ENCODE data around the gene CLIC3. TPM values are rescaled to one million over a fixed set of nuclear protein-coding genes. Genes with fewer than 3 reads are reported as not detected.

Gene CLIC3
- total RNA-seq, 2 experiments from 2014 or later, result 2.1 to 2.8 TPM

GRCh38 chr9:137027369-137028262 lies 31.2 kb upstream of the CLIC3 start, which contains the start of gene ABCA2:
Gene ABCA2 (minus strand): TSS chr9:137028237. CDS start chr9:137028140, 97 bp downstream.
- no peak for DNase-seq
- Histone ChIP-seq H3K27me3 (ENCODE audit: control insufficient read depth in 1 of 2, insufficient read depth in 2 of 2, low read length in 2 of 2) (no peaks in the 10 kb centered on the region), H3K36me3 (ENCODE audit: insufficient read depth, low read length) (no peaks in the 10 kb centered on the region), H3K9me3 (ENCODE audit: control insufficient read depth in 1 of 2, insufficient read depth in 1 of 2, low read length in 2 of 2) (no peaks in the 10 kb centered on the region), H3K27ac (ENCODE audit: low read depth in 1 of 2, low read length in 2 of 2) (peak within 1 kb of the TSS; percentile 7 to 34), H3K4me3 (ENCODE audit: low read length) (peak within 1 kb of the TSS; percentile 68), H3K4me1 (ENCODE audit: insufficient read depth, low read length) (peaks cover 75% of the 10 kb centered on the region)
- Mint-ChIP-seq H3K27me3 (no peaks in the 10 kb centered on the region), H3K36me3 (ENCODE audit: low read depth) (no peaks in the 10 kb centered on the region), H3K4me3 (peak within 1 kb of the TSS; percentile 88), H3K27ac (peak within 1 kb of the TSS; percentile 55), H3K9me3 (no peaks in the 10 kb centered on the region), H3K4me1 (ENCODE audit: low read depth) (peaks cover 34% of the 10 kb centered on the region)
- TF ChIP-seq, protein P1, sequence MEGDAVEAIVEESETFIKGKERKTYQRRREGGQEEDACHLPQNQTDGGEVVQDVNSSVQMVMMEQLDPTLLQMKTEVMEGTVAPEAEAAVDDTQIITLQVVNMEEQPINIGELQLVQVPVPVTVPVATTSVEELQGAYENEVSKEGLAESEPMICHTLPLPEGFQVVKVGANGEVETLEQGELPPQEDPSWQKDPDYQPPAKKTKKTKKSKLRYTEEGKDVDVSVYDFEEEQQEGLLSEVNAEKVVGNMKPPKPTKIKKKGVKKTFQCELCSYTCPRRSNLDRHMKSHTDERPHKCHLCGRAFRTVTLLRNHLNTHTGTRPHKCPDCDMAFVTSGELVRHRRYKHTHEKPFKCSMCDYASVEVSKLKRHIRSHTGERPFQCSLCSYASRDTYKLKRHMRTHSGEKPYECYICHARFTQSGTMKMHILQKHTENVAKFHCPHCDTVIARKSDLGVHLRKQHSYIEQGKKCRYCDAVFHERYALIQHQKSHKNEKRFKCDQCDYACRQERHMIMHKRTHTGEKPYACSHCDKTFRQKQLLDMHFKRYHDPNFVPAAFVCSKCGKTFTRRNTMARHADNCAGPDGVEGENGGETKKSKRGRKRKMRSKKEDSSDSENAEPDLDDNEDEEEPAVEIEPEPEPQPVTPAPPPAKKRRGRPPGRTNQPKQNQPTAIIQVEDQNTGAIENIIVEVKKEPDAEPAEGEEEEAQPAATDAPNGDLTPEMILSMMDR (IDR thresholded peaks at IDR 0.05), result no peak
- intact Hi-C loops (cut with DNase I, micrococcal nuclease), result loop anchor here in 1 of 2 experiments (1.0 to 5.0 kb wide), 4 partner anchors 37 to 140 kb away; partner anchors contain the start of genes FBXW5 and TRAF2
- CTCF ChIA-PET, result interaction anchor here (1.1 to 2.6 kb wide), 4 partner anchors 8 to 185 kb away, joined by 3 to 13 read pairs (median 8); partner anchors contain the start of gene AJM1
- ATAC-seq (ENCODE audit: poor library complexity), result no peak
- POLR2A ChIA-PET, result interaction anchor here (0.5 to 2.4 kb wide), 5 partner anchors 19 to 236 kb away, joined by 3 to 11 read pairs (median 3); partner anchors contain the start of genes CLIC3, PAXX and TMEM141

DNA sequence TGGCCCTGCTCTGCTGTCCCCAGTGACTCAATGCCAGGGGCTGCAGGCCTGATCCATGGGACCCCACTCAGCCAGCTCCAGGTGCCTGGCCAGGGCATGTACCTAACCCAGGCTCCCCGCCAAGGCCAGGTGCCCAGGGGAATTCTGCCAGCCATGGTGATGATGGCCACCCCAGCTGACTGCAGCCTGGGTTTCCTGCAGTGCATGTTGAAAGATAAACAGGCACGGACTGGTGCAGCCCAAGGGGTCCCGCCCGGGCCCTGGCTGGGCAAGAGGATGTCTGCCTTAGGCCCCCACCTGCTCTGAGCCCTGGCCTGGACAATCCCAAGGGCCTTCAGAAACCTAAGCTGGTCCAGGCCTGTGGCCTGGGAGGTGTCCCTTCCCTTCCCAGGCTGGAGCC lies 30.5 kb upstream of the CLIC3 start:
- no peaks in the 10 kb centered on the region for H3K27me3 Mint-ChIP-seq
- peaks cover 30% of the 10 kb centered on the region for H3K4me1 Mint-ChIP-seq (ENCODE audit: low read depth)
- peak overlapping the region; percentile 44 for H3K4me3 ChIP-seq (ENCODE audit: low read length)
- H3K9me3 ChIP-seq (ENCODE audit: control insufficient read depth in 1 of 2, insufficient read depth in 1 of 2, low read length in 2 of 2), result no peaks in the 10 kb centered on the region
- no peak overlapping the region for H3K27ac Mint-ChIP-seq
- ChIA-PET POLR2A (interaction anchor here (0.5 to 1.2 kb wide), 4 partner anchors 20 to 235 kb away, joined by 3 to 4 read pairs (median 3); partner anchors contain the start of genes CLIC3 and TMEM141), CTCF (interaction anchor here (1.1 to 2.1 kb wide), 3 partner anchors 8 to 184 kb away, joined by 3 to 12 read pairs (median 4); partner anchors contain the start of gene AJM1)
- H3K36me3 Mint-ChIP-seq (ENCODE audit: low read depth), result no peaks in the 10 kb centered on the region
- no peaks in the 10 kb centered on the region for H3K27me3 ChIP-seq (ENCODE audit: control insufficient read depth in 1 of 2, insufficient read depth in 2 of 2, low read length in 2 of 2)
- peaks cover 72% of the 10 kb centered on the region for H3K4me1 ChIP-seq (ENCODE audit: insufficient read depth, low read length)
- H3K4me3 Mint-ChIP-seq, result peak overlapping the region; percentile 88
- H3K36me3 ChIP-seq (ENCODE audit: insufficient read depth, low read length), result no peaks in the 10 kb centered on the region
- DNase-seq (no peak), ATAC-seq (ENCODE audit: poor library complexity) (no peak)
- TF ChIP-seq, protein P1 (IDR thresholded peaks at IDR 0.05), result no peak
- no peak overlapping the region for H3K27ac ChIP-seq (ENCODE audit: low read depth in 1 of 2, low read length in 2 of 2)
- intact Hi-C loops (cut with DNase I, micrococcal nuclease), result loop anchor here in 1 of 2 experiments (5.0 kb wide), 1 partner anchor 140 kb away; the partner anchor contains the start of gene TRAF2
- no peaks in the 10 kb centered on the region for H3K9me3 Mint-ChIP-seq

- Mint-ChIP-seq H3K4me3 (peak overlapping the region; percentile 88), H3K9me3 (no peaks in the 10 kb centered on the region), H3K27me3 (no peaks in the 10 kb centered on the region), H3K36me3 (ENCODE audit: low read depth) (no peaks in the 10 kb centered on the region), H3K27ac (no peak overlapping the region), H3K4me1 (ENCODE audit: low read depth) (peaks cover 28% of the 10 kb centered on the region)
- Histone ChIP-seq H3K36me3 (ENCODE audit: insufficient read depth, low read length) (no peaks in the 10 kb centered on the region), H3K27me3 (ENCODE audit: control insufficient read depth in 1 of 2, insufficient read depth in 2 of 2, low read length in 2 of 2) (no peaks in the 10 kb centered on the region), H3K4me1 (ENCODE audit: insufficient read depth, low read length) (peaks cover 72% of the 10 kb centered on the region), H3K4me3 (ENCODE audit: low read length) (no peak overlapping the region), H3K27ac (ENCODE audit: low read depth in 1 of 2, low read length in 2 of 2) (no peak overlapping the region), H3K9me3 (ENCODE audit: control insufficient read depth in 1 of 2, insufficient read depth in 1 of 2, low read length in 2 of 2) (no peaks in the 10 kb centered on the region)
- TF ChIP-seq, protein P1 (IDR thresholded peaks at IDR 0.05), result no peak
- intact Hi-C loops (cut with DNase I, micrococcal nuclease), result loop anchor here in 1 of 2 experiments (5.0 kb wide), 1 partner anchor 139 kb away; the partner anchor contains the start of gene TRAF2
- POLR2A ChIA-PET, result interaction anchor here (1.0 to 2.2 kb wide), 2 partner anchors 20 to 35 kb away, joined by 4 to 12 read pairs; partner anchors contain the start of gene PAXX
- DNase-seq, result no peak
- no peak for ATAC-seq (ENCODE audit: poor library complexity)
- CTCF ChIA-PET, result interaction anchor here (1.1 to 2.1 kb wide), 2 partner anchors 9 to 38 kb away, joined by 3 to 12 read pairs; no protein-coding TSS in a partner anchor
These were observed 30.0 kb upstream of the CLIC3 start for GRCh38 chr9:137026384-137026783.

All from CD4-positive, alpha-beta T cell (primary cell).